ENCODE data around the gene CRTC3.
"Not testable (repeated sequence)": the region's sequence is repeated elsewhere in the genome, so short reads cannot be mapped to it uniquely, and the experiment has no call there.

Gene CRTC3

DNA sequence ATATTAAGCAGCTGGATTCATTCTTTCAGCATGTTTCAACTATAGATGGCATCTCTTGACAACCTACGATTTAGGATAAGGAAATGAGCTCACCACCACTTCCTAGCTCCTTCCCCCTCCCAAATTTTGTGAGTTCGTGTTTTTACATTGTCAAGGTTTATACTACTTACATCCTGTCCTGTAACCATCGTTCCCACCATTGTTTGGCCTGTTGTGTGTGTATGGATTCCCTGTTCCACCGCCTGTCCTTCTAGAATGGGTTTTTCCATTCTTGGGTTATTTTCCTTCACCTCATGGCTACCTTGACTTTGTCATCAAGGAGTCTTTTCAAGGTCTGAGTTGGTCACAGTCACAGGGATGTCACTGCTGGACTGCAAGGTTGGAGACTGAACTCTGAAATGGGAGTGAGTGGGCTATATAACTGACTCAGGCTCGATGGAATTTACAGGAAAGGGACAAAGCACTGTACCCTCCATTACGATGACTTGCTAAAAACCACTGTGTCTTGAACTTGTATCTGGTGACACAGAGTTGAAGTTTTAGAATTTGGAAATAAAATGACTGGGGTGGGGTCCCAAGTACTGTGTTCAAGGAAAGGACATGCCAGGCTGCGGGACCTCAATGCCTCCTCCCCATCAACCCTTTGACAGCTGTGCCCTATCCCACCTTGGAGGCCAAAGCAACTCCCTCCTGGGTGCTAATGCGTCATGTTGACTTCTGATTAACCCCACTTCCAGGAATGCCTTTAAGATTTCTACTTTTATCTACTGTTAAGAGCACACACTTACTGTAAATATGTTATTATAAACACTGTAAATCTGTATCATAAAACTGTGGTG is 120.6 kb downstream of the CRTC3 start:
- no peak for DNase-seq (ENCODE audit: low read depth)

GRCh38 chr15:90650956-90651689 is 121.4 kb downstream of the CRTC3 start:
- DNase-seq (ENCODE audit: low read depth) = no peak

GRCh38 chr15:90654233-90655136 is 124.8 kb downstream of the CRTC3 start:
- DNase-seq (ENCODE audit: low read depth) = no peak

GRCh38 chr15:90657520-90658172 is 127.9 kb downstream of the CRTC3 start:
- peak; percentile 52 for DNase-seq (ENCODE audit: low read depth)

DNA sequence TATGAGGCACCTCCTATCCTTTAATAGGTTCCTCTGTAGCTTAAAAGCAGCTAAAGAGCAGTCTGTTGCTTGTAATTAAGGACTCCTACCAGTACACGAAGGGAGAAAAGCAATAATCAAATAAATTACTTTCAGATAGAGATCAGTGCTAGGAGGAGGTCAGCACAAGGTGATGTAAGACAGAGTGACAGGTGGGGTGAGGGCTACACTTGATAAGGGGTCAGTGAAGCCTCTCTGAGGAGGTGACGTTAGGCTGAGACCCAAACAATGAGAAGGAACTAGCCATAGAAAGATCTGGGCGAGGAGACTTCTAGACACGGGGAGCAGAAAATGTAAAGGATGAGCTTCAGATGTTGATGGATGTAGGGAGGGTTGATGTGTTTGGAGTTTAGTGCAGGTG is 129.8 kb downstream of the CRTC3 start:
- DNase-seq (ENCODE audit: low read depth) = no peak

DNA sequence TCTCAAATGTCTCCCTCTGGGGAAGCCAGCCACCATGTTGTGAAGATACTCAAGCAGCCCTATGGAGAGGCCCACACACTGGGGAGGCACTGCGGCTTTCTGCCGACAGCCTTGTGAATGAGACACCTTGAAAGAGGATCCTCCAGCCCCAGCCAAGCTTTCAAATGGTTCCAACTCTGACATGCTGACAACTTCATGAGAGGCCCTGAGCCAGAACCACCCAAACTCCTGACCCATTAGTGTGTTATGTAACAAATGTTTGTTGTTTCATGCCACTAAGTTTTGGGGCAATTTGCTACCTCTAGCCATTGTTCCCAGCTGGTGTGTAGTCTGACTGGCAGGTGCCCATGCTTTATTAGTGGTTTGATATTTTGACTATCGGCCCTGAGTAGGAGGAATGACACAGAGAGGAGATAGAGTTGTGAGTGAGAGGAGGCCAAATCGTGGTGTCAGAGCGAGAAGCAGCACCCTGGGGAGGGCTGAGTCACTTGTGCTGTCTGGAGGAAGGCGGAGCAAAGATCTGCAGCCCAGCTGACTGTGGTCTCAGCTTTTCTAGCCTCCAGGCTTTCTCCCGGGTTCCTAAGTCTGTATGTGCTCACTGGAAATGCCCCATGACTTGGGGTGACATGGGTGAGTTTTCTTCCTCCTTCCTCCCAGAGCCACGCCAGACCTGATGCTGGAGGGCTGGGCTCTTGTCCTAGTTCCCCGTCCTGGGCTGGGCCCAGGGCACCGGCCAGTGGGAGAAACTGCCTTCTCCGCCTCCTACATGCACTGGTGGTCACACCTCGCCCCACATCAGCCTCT is 130.7 kb downstream of the CRTC3 start:
- peak; percentile 49 for DNase-seq (ENCODE audit: low read depth)

DNA sequence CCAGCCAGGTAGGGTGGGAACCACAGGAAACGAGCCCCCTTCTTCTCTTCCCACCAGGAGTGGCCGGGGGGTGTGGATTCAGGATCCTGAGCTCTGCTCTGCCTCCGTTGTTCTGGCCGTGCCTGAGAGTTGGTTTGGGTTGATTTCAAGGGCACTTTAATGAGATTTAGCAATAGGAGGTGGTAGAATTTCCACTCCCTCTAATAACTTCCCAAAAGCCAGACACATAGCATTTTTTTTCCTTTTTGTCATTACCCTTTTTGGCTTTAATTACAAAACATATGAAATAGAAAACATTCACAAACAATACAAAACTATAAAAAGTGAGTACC is 131.2 kb downstream of the CRTC3 start:
- DNase-seq (ENCODE audit: low read depth) = not testable (repeated sequence)

DNA sequence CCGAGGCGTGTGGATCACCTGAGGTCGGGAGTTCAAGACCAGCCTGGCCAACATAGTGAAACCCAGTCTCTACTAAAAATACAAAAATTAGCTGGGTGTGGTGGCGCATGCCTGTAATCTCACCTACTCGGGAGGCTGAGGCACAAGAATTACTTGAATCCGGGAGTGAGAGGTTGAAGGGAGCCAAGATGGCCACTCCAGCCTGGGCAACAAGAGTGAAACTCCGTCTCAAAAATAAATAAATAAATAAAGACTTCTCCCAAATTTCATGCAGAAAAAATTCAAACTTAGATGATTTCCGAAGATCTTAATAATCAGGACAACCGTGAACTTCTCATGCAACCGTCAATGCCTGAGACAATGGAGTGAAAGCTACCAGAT is 134.3 kb downstream of the CRTC3 start:
- DNase-seq (ENCODE audit: low read depth) = not testable (repeated sequence)

GRCh38 chr15:90664650-90665287 is 135.0 kb downstream of the CRTC3 start:
- DNase-seq (ENCODE audit: low read depth) = no peak

GRCh38 chr15:90665288-90666134 is 135.8 kb downstream of the CRTC3 start:
- peak; percentile 12 for DNase-seq (ENCODE audit: low read depth)

- DNase-seq (ENCODE audit: low read depth) = no peak
Observed at GRCh38 chr15:90666135-90666909, 136.6 kb downstream of the CRTC3 start.

DNA sequence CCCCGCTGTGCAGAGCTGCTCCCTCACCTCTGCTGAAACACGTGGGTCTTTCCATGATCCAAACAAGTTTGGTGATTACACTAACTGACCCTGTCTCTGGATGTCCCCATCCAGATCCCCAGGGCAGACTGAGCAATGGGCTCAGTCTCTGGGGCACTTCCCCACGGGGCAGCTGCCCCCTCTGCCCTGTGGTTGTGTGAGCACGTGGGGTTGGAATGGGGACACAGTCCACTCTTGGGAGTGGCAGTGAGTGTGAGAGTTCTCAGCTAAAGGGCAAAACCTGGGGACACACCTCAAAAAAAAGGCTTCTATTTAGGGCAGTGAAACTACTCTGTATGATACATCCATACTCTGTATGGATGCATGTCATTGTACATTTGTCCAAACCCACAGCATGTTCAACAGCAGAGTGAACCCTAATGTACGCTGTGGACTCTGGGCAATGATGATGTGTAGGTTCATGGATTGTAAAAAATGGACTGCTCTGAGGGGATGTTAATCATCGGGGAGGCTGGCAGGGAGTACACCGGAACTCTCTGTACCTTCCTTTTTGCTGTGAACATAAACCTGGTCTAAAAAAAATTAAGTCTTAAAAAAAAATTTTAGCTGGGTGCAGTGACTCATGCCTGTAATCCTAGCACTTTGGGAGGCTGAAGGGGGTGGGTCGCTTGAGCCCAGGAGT is 137.5 kb downstream of the CRTC3 start:
- no peak for DNase-seq (ENCODE audit: low read depth)

DNA sequence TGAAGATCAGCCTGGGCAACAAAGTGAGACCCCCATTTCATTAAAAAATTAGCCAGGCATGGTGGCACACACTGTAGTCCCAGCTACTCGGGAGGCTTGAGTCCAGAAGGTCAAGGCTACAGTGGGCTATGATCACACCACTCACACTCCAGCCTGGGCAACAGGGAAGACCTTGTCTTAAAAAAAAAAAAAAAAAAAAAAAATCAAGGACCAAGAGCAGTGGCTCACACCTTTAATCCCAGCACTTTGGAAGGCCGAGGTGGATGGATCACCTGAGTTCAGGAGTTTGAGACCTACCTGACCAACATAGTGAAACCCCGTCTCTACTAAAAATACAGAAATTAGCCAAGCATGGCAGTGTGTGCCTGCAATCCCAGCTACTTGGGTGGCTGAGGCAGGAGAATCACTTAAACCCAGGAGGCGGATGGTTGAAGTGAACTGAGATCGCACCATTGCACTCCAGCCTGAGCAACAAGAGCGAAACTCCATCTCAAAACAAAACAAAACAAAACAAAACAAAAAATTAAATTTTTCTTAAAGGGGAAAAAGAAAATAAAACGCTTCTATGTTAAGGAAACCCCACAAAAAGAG is 138.1 kb downstream of the CRTC3 start:
- not testable (repeated sequence) for DNase-seq (ENCODE audit: low read depth)

GRCh38 chr15:90670631-90671030 is 140.9 kb downstream of the CRTC3 start:
- not testable (repeated sequence) for DNase-seq (ENCODE audit: low read depth)

DNA sequence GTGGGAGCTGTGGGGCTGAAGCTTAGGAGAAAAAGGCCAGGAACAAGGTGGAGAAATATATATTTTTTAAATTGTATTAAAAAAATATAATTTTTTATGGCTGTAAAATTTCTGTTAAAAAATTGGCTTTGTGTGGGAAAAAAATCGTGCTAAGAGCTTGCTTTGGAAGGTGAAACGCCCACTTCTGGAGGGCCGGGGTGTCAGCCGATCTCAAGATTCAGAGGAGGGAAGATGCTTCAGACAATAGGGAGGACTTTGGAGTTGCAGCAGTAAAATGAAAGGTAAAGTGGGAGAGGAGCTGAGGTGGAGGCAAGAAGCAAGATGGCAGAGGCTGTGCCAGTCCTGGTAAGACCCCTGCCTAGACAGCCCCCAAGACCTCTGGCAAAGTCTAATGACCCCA is 141.5 kb downstream of the CRTC3 start:
- no peak for DNase-seq (ENCODE audit: low read depth)

GRCh38 chr15:90673357-90673756 is 143.6 kb downstream of the CRTC3 start:
- not testable (repeated sequence) for DNase-seq (ENCODE audit: low read depth)

- DNase-seq (ENCODE audit: low read depth) = no peak
Observed at GRCh38 chr15:90674476-90674875, 144.8 kb downstream of the CRTC3 start.

- DNase-seq (ENCODE audit: low read depth) = no peak
Observed at GRCh38 chr15:90675464-90675863, 145.7 kb downstream of the CRTC3 start.

Measured in activated T-cell treated with anti-CD3 and anti-CD28 coated beads for 1 hour (primary cell).